ENCODE data around the gene ABCA2.
"Not testable (repeated sequence)": the region's sequence is repeated elsewhere in the genome, so short reads cannot be mapped to it uniquely, and the experiment has no call there.

Gene ABCA2

DNA sequence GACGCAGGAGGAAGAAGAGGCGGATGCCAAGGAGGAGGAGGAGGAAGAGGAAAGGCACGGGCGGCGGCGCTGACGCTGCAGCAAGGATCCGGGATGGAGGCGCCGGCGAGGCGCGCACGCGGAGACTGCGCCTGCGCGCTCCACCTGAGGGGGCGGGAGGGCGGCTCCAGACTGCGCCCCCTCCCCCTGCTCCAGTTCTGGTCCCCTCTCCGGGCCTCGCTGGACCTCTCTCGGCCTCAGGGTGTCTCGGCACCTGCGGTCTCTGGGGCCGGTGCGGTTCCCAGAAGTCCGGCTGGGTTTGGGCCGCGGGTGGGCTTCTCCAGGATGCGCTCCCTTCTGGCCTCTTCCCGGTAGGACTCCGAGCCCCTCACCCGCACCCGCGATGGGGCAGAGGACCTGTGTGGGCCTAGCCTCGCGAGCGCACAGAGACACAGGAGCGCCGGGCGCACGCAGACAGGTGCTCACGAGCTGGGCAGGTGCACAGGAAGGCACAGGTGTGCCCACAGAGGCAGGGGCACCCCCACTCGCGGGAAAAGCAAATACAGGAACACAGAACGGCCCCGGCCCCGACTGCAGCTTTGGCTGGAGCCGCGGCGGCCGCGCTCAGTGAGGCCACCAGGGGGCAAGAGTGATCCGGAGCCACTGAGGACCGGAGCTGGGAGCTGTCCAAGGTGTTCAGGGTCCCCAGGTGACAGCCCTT lies 18.2 kb upstream of the ABCA2 start, which contains the start of gene NPDC1:
NPDC1 (minus strand) TSS at position 90 of the 700 bp plus-strand sequence. CDS start 188 bp downstream, outside the sequence.
- DNase-seq: peak; percentile 89

GRCh38 chr9:137045294-137046087 lies 17.5 kb upstream of the ABCA2 start:
- DNase-seq: peak; percentile 55

DNA sequence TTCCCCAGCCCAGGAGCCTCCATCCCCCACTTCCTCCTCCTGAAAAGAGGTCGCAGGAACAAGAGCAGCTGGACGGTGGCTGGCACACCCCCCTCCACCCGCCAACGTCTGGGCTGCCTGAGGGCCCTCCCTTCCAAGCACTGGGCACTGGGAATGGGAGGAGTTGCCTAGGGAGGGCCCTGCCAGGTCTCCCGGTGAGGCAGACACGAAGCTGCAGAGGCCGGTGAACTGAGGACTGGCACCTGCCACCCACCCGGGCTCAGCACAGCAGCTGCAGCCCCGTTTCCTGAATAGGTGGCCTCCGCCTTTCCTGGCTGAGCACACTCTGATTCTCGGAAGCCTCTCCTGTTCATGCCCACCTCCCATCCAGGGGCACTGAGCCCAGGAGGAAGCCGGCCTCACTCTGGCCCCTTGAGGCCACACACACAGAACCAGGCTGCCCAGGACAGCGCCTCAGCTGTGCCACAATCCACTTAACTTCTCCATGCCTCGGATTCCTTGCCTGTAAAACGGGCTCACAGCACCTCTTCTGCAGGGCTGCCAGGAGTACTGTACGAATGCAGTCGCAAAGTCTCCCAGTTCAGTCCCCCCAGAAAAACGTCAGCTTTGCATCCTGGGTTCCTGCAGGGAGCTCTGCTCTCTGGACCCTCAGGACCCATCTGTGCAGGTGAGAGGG lies 16.6 kb upstream of the ABCA2 start:
- no peak for DNase-seq

GRCh38 chr9:137044037-137044436 lies 16.0 kb upstream of the ABCA2 start:
- no peak for DNase-seq

DNA sequence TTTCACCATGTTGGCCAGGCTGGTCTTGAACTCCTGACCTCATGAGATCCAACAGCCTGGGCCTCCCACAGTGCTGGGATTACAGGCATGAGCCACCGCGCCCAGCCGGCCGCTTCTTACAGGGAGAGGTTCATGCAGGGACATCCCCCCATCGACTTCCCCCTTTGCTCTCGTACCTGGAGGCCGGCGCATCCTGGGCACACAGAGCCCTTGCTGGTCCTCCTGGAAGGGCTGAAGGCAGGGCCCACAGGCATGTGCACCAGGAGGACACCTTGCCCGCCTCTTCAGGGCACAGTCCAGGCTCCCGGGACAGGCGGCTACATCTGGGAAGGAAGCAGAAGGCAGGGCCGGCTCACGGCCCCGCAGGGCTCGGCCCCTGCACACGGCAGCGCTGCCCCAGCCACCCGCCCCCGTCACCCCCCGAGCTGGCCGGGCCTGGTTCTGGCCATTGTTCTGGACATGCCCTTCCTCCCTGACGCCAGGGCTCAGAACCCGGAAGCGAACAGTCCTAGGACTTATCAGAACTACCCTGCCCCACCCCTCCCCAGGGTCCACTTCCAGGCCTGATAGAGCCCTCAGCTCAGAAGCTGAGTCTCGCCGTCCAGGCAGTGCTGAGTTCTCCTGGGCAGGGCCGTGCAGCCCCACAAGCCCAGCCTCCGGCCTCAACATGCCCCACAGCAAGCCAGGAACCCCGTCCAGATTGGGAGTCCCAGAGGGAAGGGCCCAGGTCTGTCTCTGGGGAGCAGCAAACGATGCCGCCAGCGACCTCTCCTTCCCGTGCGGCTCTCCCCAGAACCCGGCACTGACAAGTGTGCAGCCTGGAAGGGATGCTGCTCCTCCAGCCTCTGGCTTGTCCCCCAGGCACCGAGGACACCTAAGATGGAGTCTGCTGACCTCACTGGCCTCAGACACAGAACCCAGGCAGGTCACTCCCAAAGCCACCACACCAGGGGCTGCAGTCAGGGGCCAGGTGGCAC lies 15.0 kb upstream of the ABCA2 start:
- DNase-seq: no peak

DNA sequence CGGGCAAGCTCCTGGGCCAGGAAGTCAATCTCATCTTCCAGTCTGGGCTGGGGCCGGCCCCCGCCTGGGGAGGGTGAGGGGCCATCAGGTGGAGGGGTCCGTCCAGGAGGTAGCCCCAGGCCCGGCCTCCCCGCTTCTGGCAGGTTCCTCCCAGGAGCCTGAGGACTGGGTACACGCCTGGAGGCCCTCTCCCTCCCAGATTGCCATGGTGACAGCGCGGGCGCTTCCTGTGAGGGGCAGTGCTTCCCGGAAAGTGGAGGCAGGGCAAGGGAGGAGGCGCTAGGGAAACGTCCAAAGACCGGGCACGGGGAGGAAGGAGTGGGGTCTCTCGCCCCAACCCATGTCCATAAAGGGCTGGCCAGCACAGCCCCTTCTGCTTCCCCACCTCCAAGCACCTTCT lies 13.1 kb upstream of the ABCA2 start:
- DNase-seq: no peak

DNA sequence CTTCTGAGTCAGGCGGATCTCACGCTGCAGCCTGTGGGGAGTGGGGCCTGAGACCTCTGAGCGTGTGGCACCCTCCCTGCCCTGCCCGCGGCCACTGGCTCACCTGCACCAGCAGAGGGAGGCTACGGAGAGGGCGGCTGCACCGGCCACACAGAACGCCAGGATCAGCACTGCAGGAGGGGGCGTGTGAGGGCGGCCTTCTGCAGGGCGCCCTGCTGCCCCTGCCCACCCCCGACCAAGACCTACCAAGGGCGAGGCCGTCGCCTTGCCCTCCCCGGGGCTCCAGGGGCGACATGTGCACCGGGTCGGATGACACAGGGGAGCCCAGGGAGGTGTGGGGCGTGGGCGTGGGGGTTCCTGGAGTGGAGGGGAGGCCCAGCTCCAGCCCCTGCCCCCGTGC lies 12.5 kb upstream of the ABCA2 start:
- DNase-seq: no peak

- DNase-seq: no peak
These were observed 11.8 kb upstream of the ABCA2 start for GRCh38 chr9:137039611-137040366.

- DNase-seq: no peak
These were observed 10.9 kb upstream of the ABCA2 start for GRCh38 chr9:137038916-137039315.

DNA sequence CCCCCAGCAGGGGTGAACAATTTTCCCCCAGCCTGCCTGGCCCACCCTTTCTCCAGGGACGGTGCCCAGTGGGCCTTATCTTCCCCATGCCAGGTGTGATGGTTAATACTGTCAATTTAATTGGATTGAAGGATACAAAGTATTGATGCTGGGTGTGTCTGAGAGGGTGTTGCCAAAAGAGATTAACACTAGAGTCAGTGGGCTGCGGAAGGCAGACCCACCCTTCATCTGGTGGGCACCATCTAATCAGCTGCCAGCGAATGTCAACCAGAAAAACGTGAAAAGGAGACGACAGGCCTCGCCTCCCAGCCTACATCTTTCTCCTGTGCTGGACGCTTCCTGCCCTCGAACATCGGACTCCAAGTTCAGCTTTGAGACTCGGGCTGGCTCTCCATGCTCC lies 9.4 kb upstream of the ABCA2 start:
- no peak for DNase-seq

DNA sequence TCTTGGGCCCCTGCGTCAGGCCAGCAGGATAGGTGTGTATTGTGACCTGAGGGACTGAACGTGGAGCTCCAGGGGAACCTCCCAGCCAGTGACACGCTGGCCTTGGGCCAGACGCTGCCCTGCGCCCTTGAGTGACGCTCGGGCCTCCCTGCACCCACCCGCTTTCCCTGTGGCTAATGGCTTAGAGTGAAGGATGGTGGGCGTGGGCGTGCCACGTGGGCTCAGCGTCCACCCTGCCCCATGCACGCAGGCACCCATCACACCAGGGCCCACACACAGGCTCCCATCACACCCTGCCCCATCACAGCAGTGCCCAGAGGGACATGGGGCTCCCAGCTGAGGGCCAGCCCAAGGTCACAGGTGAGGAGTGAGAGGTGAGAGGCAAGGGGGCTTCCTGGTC lies 9.0 kb upstream of the ABCA2 start:
- no peak for DNase-seq

DNA sequence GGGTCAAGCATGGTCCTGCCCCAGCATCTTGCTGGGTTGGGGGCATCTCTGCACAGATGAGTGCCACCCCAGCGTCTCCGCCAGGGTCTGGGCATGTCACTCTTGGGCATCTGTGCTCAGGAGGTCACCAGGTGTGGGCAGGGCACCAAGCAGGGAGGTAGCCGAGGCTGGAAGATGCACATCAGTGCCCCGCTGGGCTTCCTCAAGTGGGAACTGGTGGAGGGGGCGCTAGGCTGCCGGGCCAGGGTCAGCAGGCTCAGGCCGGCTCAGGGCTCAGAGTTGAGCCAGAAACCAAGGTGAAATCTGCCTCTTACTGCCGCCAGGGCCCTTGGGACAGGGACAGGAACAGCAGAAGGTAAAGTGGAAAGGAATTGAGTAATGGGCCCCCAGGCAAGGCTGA lies 7.9 kb upstream of the ABCA2 start:
- no peak for DNase-seq

DNA sequence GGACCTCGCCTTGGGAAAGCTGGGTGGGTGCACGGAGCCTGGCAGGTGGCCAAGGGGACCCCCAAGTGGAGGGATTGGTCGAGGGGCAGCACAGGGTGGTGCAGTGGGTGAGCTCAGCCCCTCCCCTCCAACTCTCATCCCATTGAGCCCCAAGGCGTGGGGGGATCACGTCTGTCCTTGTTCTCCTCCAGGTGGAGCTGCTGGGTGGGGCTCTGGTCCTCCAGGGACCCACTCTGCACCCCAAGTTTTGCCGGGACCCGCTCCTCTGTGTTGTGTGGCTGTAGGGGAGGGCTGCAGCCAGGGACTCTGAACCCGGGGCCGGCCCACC lies 7.4 kb upstream of the ABCA2 start:
- no peak for DNase-seq

GRCh38 chr9:137034709-137035506 lies 6.9 kb upstream of the ABCA2 start:
- peak; percentile 92 for DNase-seq

DNA sequence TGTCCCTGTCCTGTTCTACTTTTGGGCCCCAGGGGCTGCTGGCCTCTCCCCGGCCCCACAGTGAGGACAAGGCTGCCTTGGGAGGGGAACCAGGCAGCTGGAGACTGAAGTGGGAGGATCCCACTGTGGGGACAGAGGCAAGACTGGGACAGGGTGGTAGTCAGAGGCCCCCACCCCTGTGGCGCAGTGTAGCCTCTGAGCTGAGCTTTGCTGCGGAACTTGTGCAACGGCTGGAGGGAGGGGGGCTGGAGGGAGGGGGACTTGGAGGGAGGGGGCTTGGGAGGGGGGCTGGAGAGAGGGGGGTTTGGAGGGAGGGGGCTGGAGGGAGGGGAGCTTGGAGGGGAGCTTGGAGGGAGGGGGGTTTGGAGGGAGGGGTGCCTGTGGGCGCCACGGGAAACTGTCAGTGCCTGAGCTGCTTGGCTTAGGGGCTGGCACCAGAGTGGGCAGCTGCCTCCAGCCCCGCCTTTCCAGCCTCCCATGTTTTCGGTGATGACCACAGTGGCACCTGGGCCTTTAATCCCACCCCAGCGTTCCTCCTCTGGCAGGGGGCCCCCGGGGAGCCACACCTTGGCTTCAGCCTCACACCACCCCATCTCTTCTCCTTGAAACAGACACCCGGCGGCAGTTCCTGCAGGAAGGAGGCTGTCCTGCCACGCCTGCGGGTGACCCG lies 6.1 kb upstream of the ABCA2 start:
- no peak for DNase-seq

- not testable (repeated sequence) for DNase-seq
These were observed 5.4 kb upstream of the ABCA2 start for GRCh38 chr9:137033481-137033880.

GRCh38 chr9:137032858-137033257 lies 4.8 kb upstream of the ABCA2 start:
- no peak for DNase-seq

DNA sequence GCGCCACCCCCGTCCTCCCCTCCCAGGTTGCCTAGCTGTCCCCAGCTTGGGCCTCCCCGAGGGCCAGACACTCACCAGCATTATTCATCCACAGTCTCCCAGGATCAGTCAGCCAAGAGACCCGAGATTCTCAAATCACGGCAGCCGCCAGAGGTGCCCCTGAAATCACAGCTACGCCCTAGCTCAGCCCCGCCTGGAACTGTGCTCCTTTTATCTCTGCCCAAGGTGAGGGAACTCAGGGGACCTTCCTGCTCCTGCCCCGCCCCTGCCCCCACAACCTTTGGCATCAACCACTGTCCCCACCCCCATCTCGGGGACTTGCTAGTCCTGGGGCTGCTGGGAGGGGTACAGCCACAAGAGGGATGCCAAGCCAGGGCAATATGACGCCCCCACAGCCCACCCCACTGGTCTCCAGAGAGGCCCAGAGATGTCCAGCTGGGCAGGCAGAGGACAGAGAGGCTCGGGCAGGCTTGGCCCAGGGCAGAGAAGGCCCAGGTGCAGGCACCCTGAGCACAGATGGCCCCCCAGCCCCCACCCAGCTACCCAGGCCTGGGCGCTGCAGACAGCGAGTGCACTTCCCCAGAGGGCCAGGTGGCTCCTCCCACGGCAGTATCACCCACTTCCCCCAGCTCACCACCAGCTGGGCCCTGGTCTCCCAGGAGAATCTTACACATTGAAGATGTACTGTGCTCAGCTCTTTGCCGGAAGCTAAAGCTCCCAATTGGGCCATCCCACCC lies 4.0 kb upstream of the ABCA2 start, which contains the start of gene FUT7:
FUT7 (minus strand) TSS at position 185 of the 737 bp plus-strand sequence; CDS start at position 88, 97 bp downstream.
- DNase-seq: peak; percentile 45

Measured in stimulated activated CD4-positive, alpha-beta T cell treated with anti-CD3 and anti-CD28 coated beads, Interleukin-15, amount 100 ng/mL, for 24 hours (primary cell).